Natural killer cell (primary cell): Measurements from ENCODE around the gene MAD1L1. TPM values are rescaled to one million over a fixed set of nuclear protein-coding genes. Genes with fewer than 3 reads are reported as not detected.

Source experiments
- ATAC-seq, 3 donors: fragments of 150-1000 bp in 2 of 3; fragments of 200-7000 bp in 1 of 3; cut with Tn5 transposase; 1 replicate in 1 of 3; 2 replicates in 2 of 3; pipeline ENCODE4 v1.10.0; 2021; ENCODE audit warnings: mild to moderate bottlenecking in 2 of 3, moderate library complexity in 2 of 3
- DNase-seq, 2 donors: peaks; one replicate each; pipeline versions ENCODE4 v3.0.0 to v3.0.0-alpha.2; 2013 to 2021; ENCODE audit warnings: mixed read lengths in 1 of 2
- H3K27ac ChIP-seq: one replicate; pipeline ENCODE4 v1.5.1; 2013; ENCODE audit warnings: mild to moderate bottlenecking, low read length
- H3K27me3 ChIP-seq: one replicate; pipeline ENCODE4 v1.6.1; 2013; ENCODE audit warnings: low read length; ENCODE audit not compliant: control insufficient read depth, insufficient read depth
- H3K36me3 ChIP-seq: one replicate; pipeline ENCODE4 v1.6.1; 2013; ENCODE audit warnings: low read length; ENCODE audit not compliant: control insufficient read depth, insufficient read depth
- H3K4me1 ChIP-seq: one replicate; pipeline ENCODE4 v1.6.1; 2013; ENCODE audit warnings: low read length; ENCODE audit not compliant: control insufficient read depth, insufficient read depth
- H3K4me3 ChIP-seq: one replicate; pipeline ENCODE4 v1.5.1; 2013; ENCODE audit warnings: low read length
- H3K9me3 ChIP-seq: one replicate; pipeline ENCODE4 v1.6.1; 2013; ENCODE audit warnings: low read length; ENCODE audit not compliant: control insufficient read depth, insufficient read depth
- H3K27ac Mint-ChIP-seq, 2 donors: one replicate each; pipeline ENCODE4 v1.8.0; 2022; ENCODE audit warnings: mild to moderate bottlenecking in 2 of 2, mixed read lengths in 2 of 2, moderate library complexity in 1 of 2
- H3K27me3 Mint-ChIP-seq, 2 donors: one replicate each; pipeline ENCODE4 v1.8.0; 2022; ENCODE audit warnings: low read depth in 2 of 2, mixed read lengths in 2 of 2
- H3K36me3 Mint-ChIP-seq: one replicate; pipeline ENCODE4 v1.8.0; 2022; ENCODE audit warnings: mixed read lengths
- H3K4me1 Mint-ChIP-seq, 2 donors: one replicate each; pipeline ENCODE4 v1.8.0; 2022; ENCODE audit warnings: mixed read lengths in 2 of 2
- H3K4me3 Mint-ChIP-seq: one replicate; pipeline ENCODE4 v1.8.0; 2022; ENCODE audit warnings: mild to moderate bottlenecking, moderate library complexity, mixed read lengths
- H3K9me3 Mint-ChIP-seq, 2 donors: one replicate each; pipeline ENCODE4 v1.8.0; 2022; ENCODE audit warnings: mixed read lengths in 2 of 2
- CTCF ChIP-seq: fragments of 200-600 bp; IDR thresholded peaks from one replicate; pipeline ENCODE4 v1.8.0; 2022; ENCODE audit warnings: antibody characterized with exemption
- whole genome bisulfite sequencing: methylation state at CpG from one replicate; pipeline ENCODE4 v1.1.7; 2013; ENCODE audit warnings: missing lambda C conversion rate; ENCODE audit not compliant: insufficient coverage; 5-methylcytosine and 5-hydroxymethylcytosine counted together
- intact Hi-C: fragments of 100-400 bp; cut with micrococcal nuclease; formaldehyde crosslinking; loops from one replicate; pipeline ENCODE4 v1.14.2; 2022
- total RNA-seq, 4 donors: library from RNA; stranded (reverse); fragments of 120-200 nt in 1 of 4; gene quantifications; one replicate each; pipeline versions ENCODE4 v1.2.3 to v1.2.4, GENCODE V29; 2013 to 2022

The MAD1L1 gene
- total RNA-seq, 3 donors from 2014 or later (not counting 1 experiment from before 2014, with no cell fraction given) = 53.6 to 81.2 (median 77.4) TPM

DNA sequence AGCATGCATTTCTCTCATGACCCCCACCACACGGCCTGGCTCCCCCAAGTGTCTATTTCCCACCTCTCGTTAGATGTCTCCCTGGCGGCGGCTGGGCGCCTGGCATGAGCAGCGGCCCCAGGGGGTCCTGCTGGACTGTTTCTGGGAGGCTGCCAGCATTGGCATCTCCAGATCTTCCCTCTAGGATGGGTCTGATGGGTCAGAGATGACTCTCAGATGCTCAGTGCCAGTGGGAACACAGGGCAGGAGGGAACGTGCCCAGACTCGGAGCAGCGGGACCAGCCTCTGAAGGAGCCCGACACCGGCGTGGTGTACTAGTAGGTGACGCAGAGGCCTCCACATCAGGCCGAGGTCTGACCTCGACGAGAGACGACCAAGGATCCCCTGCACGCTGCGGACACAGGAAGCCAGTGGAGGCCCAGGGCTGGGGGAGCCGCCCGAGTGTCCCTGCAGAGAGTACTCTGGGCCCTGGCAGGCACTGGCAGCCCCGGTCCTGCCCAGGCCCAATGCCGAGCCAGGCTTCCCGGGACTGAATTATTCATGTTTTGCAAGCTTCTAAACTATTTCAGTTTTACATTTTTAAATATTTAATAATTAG, 323.8 kb downstream of the MAD1L1 start:
- Histone ChIP-seq H3K27me3 (no peaks in the 10 kb centered on the region), H3K4me3 (no peak overlapping the region), H3K27ac (no peak overlapping the region), H3K4me1 (no peaks in the 10 kb centered on the region), H3K9me3 (no peaks in the 10 kb centered on the region), H3K36me3 (no peaks in the 10 kb centered on the region)
- Mint-ChIP-seq H3K4me1 (peaks cover 4 to 22% of the 10 kb centered on the region in 2 donors), H3K36me3 (no peaks in the 10 kb centered on the region), H3K9me3 (no peaks in the 10 kb centered on the region), H3K4me3 (no peak overlapping the region), H3K27ac (no peak overlapping the region), H3K27me3 (no peaks in the 10 kb centered on the region)
- TF ChIP-seq CTCF = no peak
- no peak for DNase-seq
- no peak for ATAC-seq
- intact Hi-C loops = no loop called here
- WGBS = 96% methylated on average over 24 of the region's 24 CpGs

DNA sequence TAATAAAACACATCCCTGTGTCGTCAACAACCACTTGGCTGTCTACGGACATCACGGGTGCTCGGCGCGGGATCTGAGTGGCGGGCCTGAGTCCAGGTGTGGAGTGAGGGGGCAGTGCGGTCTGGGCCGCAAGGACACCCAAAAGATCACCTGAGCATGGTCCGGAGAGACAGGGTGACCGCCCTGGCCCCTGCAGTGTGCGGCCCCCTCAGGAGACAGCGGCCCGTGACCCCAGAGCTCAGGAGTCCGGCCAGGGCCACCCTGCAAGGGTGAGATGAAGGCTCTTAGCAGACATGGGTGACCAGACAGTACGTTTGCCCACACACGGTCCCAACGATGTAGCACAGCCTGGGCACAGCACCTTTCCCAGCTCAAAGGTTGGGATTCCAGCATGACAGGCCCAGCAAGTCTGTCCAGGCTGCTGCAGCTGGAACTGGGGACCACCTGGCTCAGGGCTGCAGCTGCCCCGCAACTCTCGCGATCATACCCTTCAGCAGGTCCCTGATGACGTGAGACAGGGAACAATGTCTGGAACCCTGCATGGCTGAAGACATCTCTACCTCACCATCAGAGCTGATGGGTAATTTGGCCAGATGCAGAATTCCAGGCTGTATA, 324.9 kb downstream of the MAD1L1 start:
- DNase-seq (no peak), ATAC-seq (no peak)
- H3K36me3 Mint-ChIP-seq = no peaks in the 10 kb centered on the region
- no peak overlapping the region for H3K4me3 ChIP-seq
- no peaks in the 10 kb centered on the region for H3K9me3 Mint-ChIP-seq
- H3K27me3 Mint-ChIP-seq = no peaks in the 10 kb centered on the region
- H3K9me3 ChIP-seq = no peaks in the 10 kb centered on the region
- no peak overlapping the region for H3K27ac Mint-ChIP-seq
- 97% methylated on average over 22 of the region's 22 CpGs for WGBS
- no peak overlapping the region for H3K4me3 Mint-ChIP-seq
- intact Hi-C loops = no loop called here
- H3K27me3 ChIP-seq = no peaks in the 10 kb centered on the region
- H3K36me3 ChIP-seq = no peaks in the 10 kb centered on the region
- TF ChIP-seq CTCF = no peak
- H3K4me1 ChIP-seq = no peaks in the 10 kb centered on the region
- H3K27ac ChIP-seq = no peak overlapping the region
- peaks cover 4 to 22% of the 10 kb centered on the region in 2 donors for H3K4me1 Mint-ChIP-seq

DNA sequence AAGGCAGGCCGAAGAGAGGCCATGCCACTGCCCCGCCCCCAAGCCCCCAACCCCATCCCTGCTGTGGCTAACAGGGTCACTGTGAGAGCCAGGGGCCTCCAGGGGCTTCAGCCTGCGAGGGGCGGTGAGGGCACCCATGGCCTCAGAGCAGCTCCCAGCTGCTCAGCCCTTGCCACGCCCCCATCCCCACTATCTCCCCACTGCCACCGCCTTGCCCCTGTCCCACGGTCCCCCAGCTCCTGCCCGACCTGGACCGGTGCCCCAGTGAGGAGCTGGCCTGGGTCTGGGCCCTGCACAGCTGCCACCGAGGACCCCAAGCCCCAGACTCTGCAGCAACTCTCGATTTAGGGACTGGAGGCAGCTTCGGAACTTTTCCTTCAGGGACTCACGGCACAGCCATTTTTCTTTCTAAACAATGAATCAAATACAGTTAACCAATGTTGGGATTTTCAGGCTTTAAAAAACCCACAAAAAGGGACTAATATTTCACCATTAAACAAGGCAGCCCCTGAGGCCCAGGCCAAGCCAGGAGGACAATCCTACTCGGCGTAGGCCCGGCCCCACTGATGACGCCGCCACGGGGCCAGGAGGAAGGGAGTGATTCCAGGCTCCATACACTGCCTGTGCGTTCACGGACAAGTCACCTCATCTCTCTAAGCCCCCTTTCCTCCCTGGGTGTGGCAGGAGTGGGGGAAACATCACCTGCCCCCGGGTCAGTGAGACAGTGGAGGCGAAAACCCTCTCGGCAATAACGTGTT, 325.6 kb downstream of the MAD1L1 start:
- no peak for TF ChIP-seq CTCF
- ATAC-seq = no peak
- H3K27ac ChIP-seq = no peak overlapping the region
- no peaks in the 10 kb centered on the region for H3K36me3 Mint-ChIP-seq
- H3K9me3 Mint-ChIP-seq = no peaks in the 10 kb centered on the region
- intact Hi-C loops = no loop called here
- 97% methylated on average over 23 of the region's 25 CpGs for WGBS
- H3K27me3 ChIP-seq = no peaks in the 10 kb centered on the region
- no peak overlapping the region for H3K4me3 ChIP-seq
- no peaks in the 10 kb centered on the region for H3K4me1 ChIP-seq
- no peaks in the 10 kb centered on the region for H3K36me3 ChIP-seq
- H3K9me3 ChIP-seq = no peaks in the 10 kb centered on the region
- DNase-seq = no peak
- no peak overlapping the region for H3K27ac Mint-ChIP-seq
- peaks cover 4 to 22% of the 10 kb centered on the region in 2 donors for H3K4me1 Mint-ChIP-seq
- H3K27me3 Mint-ChIP-seq = no peaks in the 10 kb centered on the region
- H3K4me3 Mint-ChIP-seq = no peak overlapping the region
